Cardiac muscle cell (in vitro differentiated cells and primary cell): Measurements from ENCODE around the gene CLIC5. TPM values are rescaled to one million over a fixed set of nuclear protein-coding genes. Genes with fewer than 3 reads are reported as not detected.

ENCODE experiments used
- DNase-seq, 2 donors: peaks; one replicate each; pipeline versions ENCODE4 v3.0.0 to v3.0.0-alpha.2; 2010 to 2017; ENCODE audit warnings: low read depth in 1 of 2, low spot score in 1 of 2
- H3K27ac ChIP-seq: fragments of 200-600 bp; sonication (generic); 2 replicates; pipeline ENCODE4 v1.5.1; 2016
- H3K27me3 ChIP-seq: fragments of 200-600 bp; sonication (generic); 2 replicates; pipeline ENCODE4 v1.6.0; 2016; ENCODE audit warnings: control low read depth
- H3K36me3 ChIP-seq: fragments of 200-600 bp; sonication (generic); 2 replicates; pipeline ENCODE4 v1.5.1; 2016; ENCODE audit warnings: control low read depth
- H3K4me1 ChIP-seq: fragments of 200-600 bp; sonication (generic); 2 replicates; pipeline ENCODE4 v1.8.1; 2017; ENCODE audit warnings: low read depth, mild to moderate bottlenecking, mixed run types
- H3K4me3 ChIP-seq: fragments of 200-600 bp; sonication (generic); 2 replicates; pipeline ENCODE4 v1.5.1; 2016; ENCODE audit warnings: mild to moderate bottlenecking
- H3K9me3 ChIP-seq: fragments of 200-600 bp; sonication (generic); 2 replicates; pipeline ENCODE4 v1.5.1; 2017; ENCODE audit warnings: low read depth, mild to moderate bottlenecking, control low read depth
- CTCF ChIP-seq: IDR thresholded peaks from 2 replicates; pipeline ENCODE4 v1.5.1; 2012; ENCODE audit warnings: low read depth, mild to moderate bottlenecking, low read length
- polyA plus RNA-seq: library from polyadenylated mRNA; unstranded; fragments of >200 nt; fragmentation: Nextera tagmentation; extraction: Ambion mirVana; gene quantifications from 2 replicates; pipeline ENCODE4 v1.2.1, GENCODE V29; 2016
- total RNA-seq: library from RNA; depleted of rRNA; stranded (reverse); fragments of >200 nt; gene quantifications from 2 replicates; pipeline ENCODE4 v1.2.3, GENCODE V29; 2016

The CLIC5 gene
- total and polyA plus RNA-seq, 2 experiments from 2014 or later = 10.5 to 24.5 TPM

- Histone ChIP-seq H3K27me3 (no peaks in the 10 kb centered on the region), H3K9me3 (no peaks in the 10 kb centered on the region), H3K27ac (no peak overlapping the region), H3K4me1 (no peaks in the 10 kb centered on the region), H3K36me3 (peaks cover 4% of the 10 kb centered on the region), H3K4me3 (no peak overlapping the region)
- no peak for DNase-seq
- no peak for TF ChIP-seq CTCF
Measured at GRCh38 chr6:45917439-45917838, 98.2 kb downstream of the CLIC5 start.

DNA sequence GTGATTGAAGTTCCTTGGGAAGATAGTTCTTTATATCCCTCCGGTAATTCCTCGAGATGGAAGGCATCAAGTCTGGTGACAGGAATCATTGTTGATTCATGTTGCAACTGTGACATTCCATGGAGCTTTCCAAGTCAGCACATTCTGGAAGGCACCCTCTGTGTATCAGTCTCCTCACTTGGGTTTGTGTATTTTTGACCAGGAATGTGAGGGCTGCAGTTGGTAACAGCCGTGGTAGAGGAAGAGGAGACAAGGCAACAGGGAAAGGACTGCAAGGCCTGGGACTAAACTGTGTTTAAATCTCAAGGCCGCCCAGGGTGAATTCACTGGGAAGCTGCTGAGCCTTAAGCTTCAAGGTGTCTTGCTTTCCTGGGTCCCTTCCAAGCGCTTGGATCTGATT lies 99.0 kb downstream of the CLIC5 start:
- Histone ChIP-seq H3K27me3 (no peaks in the 10 kb centered on the region), H3K27ac (no peak overlapping the region), H3K9me3 (no peaks in the 10 kb centered on the region), H3K4me3 (no peak overlapping the region), H3K36me3 (peaks cover 6% of the 10 kb centered on the region), H3K4me1 (no peaks in the 10 kb centered on the region)
- no peak for DNase-seq
- no peak for TF ChIP-seq CTCF

- H3K4me3 ChIP-seq = no peak overlapping the region
- H3K4me1 ChIP-seq = no peaks in the 10 kb centered on the region
- no peak for TF ChIP-seq CTCF
- no peak for DNase-seq
- no peaks in the 10 kb centered on the region for H3K27me3 ChIP-seq
- no peak overlapping the region for H3K27ac ChIP-seq
- H3K36me3 ChIP-seq = peaks cover 6% of the 10 kb centered on the region
- H3K9me3 ChIP-seq = no peaks in the 10 kb centered on the region
Measured at GRCh38 chr6:45915780-45916468, 99.7 kb downstream of the CLIC5 start.

- Histone ChIP-seq H3K36me3 (peaks cover 6% of the 10 kb centered on the region), H3K27me3 (no peaks in the 10 kb centered on the region), H3K4me3 (no peak overlapping the region), H3K27ac (no peak overlapping the region), H3K9me3 (no peaks in the 10 kb centered on the region), H3K4me1 (no peaks in the 10 kb centered on the region)
- TF ChIP-seq CTCF = no peak
- DNase-seq = no peak
Measured at GRCh38 chr6:45911691-45912090, 104.0 kb downstream of the CLIC5 start.

DNA sequence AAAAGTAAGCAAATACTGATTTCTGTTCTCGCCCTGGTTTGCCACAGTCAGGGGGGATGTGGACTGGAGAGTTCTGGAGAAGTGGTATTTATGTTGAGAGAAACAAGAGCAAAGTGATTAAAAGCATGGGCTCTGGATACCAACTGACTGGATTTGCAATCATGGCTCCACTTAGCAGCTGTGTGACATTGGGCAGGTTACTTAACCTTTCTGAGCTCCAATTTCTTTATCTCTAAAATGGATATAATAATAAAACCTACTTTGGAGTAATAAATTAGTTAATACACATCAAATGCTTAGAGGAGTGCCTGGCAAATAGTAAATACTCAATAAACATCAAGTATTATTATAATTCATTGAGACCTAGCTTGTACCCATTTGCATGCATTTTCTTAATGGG lies 111.7 kb downstream of the CLIC5 start:
- no peak for DNase-seq
- Histone ChIP-seq H3K4me3 (no peak overlapping the region), H3K36me3 (no peaks in the 10 kb centered on the region), H3K9me3 (no peaks in the 10 kb centered on the region), H3K4me1 (peaks cover 7% of the 10 kb centered on the region), H3K27me3 (no peaks in the 10 kb centered on the region), H3K27ac (no peak overlapping the region)
- no peak for TF ChIP-seq CTCF
